K562 (cell line): Measurements from ENCODE around the gene RTL1. TPM values are rescaled to one million over a fixed set of nuclear protein-coding genes. Genes with fewer than 3 reads are reported as not detected.

Experiments
- BRD9 ChIP-seq: fragments of 450-650 bp; IDR thresholded peaks from 2 replicates; pipeline ENCODE4 v1.6.1; 2018; ENCODE audit warnings: low read depth; ENCODE audit not compliant: partially characterized antibody
- CC2D1A ChIP-seq: fragments of 450-650 bp; IDR thresholded peaks from 2 replicates; pipeline ENCODE4 v1.6.1; 2017; ENCODE audit warnings: mild to moderate bottlenecking
- E2F3 ChIP-seq: fragments of 250-450 bp; sonication (Bioruptor Pico); IDR thresholded peaks from 2 replicates; pipeline ENCODE4 v1.4.0; 2020; ENCODE audit warnings: mild to moderate bottlenecking
- JUN ChIP-seq, 2 experiments: sonication (generic) in 1 of 2; formaldehyde crosslinking in 1 of 2; IDR thresholded peaks; 2 replicates each; pipeline versions ENCODE4 v1.6.1 to v1.8.0; 2012 to 2022; ENCODE audit warnings: borderline replicate concordance in 2 of 2, mild to moderate bottlenecking in 2 of 2, improper control_type of control experiment in 1 of 2, low read depth in 1 of 2, low read length in 1 of 2, missing genetic modification reagents in 1 of 2
- MYNN ChIP-seq, 2 experiments: sonication (generic); formaldehyde crosslinking in 1 of 2; IDR thresholded peaks; 2 replicates each; pipeline versions ENCODE4 v1.5.0 to v1.6.1; 2016 to 2020; ENCODE audit warnings: antibody characterized with exemption in 1 of 2, missing genetic modification reagents in 1 of 2
- NFATC3 ChIP-seq: fragments of 450-650 bp; IDR thresholded peaks from 2 replicates; pipeline ENCODE4 v1.6.1; 2017; ENCODE audit warnings: mild to moderate bottlenecking
- SMC3 ChIP-seq: conservative IDR thresholded peaks from 2 replicates; pipeline ENCODE4 v1.6.1; 2011; ENCODE audit warnings: low read depth, low read length, improper control_type of control experiment; ENCODE audit not compliant: insufficient read depth
- SP1 ChIP-seq: sonication (generic); formaldehyde crosslinking; IDR thresholded peaks from 2 replicates; pipeline ENCODE4 v1.8.1; 2022; ENCODE audit warnings: mild to moderate bottlenecking, missing genetic modification reagents
- STAG1 ChIP-seq: sonication (generic); formaldehyde crosslinking; IDR thresholded peaks from 2 replicates; pipeline ENCODE4 v1.5.0; 2020; ENCODE audit warnings: missing genetic modification reagents, borderline replicate concordance
- TEAD4 ChIP-seq, 2 experiments: sonication (generic) in 1 of 2; formaldehyde crosslinking in 1 of 2; IDR thresholded peaks; 2 replicates each; pipeline versions ENCODE4 v1.6.1 to v1.8.0; 2012 to 2022; ENCODE audit warnings: borderline replicate concordance in 1 of 2, inconsistent platforms in 1 of 2, low read length in 1 of 2, mild to moderate bottlenecking in 1 of 2, missing genetic modification reagents in 1 of 2
- ZNF24 ChIP-seq: fragments of 450-650 bp; IDR thresholded peaks from 2 replicates; pipeline ENCODE4 v1.6.1; 2016
- ZNF436 ChIP-seq: fragments of 250-450, 450-650 bp; sonication (Bioruptor Pico); formaldehyde crosslinking; IDR thresholded peaks from 2 replicates; pipeline ENCODE4 v1.7.0; 2020; ENCODE audit warnings: mild to moderate bottlenecking
- polyA plus RNA-seq, 8 experiments: library from polyadenylated mRNA; depleted of rRNA in 4 of 8; stranded (reverse) in 5 of 8; unstranded in 3 of 8; fragments of >200 nt; fragmentation: Nextera tagmentation in 2 of 8; fragmentation: Illumina TruSeq in 1 of 8; extraction: Ambion mirVana in 2 of 8; extraction: Trizol in 1 of 8; gene quantifications; 2 replicates each; pipeline versions ENCODE4 v1.2.1 to v1.2.3, GENCODE V29; 2011 to 2014; ENCODE audit warnings: inconsistent platforms in 1 of 8, missing spikeins in 1 of 8
- total RNA-seq, 7 experiments: library from RNA; depleted of rRNA in 6 of 7; stranded (reverse); fragments of >200 nt in 6 of 7; fragmentation: Illumina TruSeq in 2 of 7; extraction: Trizol in 2 of 7; gene quantifications; 2 replicates each; pipeline versions ENCODE4 v1.2.1 to v1.2.3, GENCODE V29; 2011 to 2021; ENCODE audit warnings: low replicate concordance in 1 of 7
- TF ChIP-seq, protein P1 (sequence below), 3 experiments: fragments of 200-800 bp in 1 of 3; sonication (Bioruptor generic) in 1 of 3; sonication (generic) in 1 of 3; formaldehyde crosslinking in 1 of 3; IDR thresholded peaks; 2 replicates each; pipeline versions ENCODE4 v1.6.1 to v1.8.0; 2016 to 2022; ENCODE audit warnings: mild to moderate bottlenecking in 2 of 3, missing compliant biosample characterization in 2 of 3, missing genetic modification characterization in 2 of 3, missing genetic modification reagents in 1 of 3
- TF ChIP-seq, protein P2 (sequence below): sonication (generic); formaldehyde crosslinking; IDR thresholded peaks from 2 replicates; pipeline ENCODE4 v1.8.1; 2023; ENCODE audit warnings: mild to moderate bottlenecking, missing genetic modification reagents
- TF ChIP-seq, protein P3 (sequence below): sonication (generic); formaldehyde crosslinking; IDR thresholded peaks from 2 replicates; pipeline ENCODE4 v1.8.0; 2022; ENCODE audit warnings: missing genetic modification reagents, mild to moderate bottlenecking, moderate library complexity, borderline replicate concordance
- TF ChIP-seq, protein P4 (sequence below), 3 experiments: IDR thresholded peaks in 2 of 3; conservative IDR thresholded peaks in 1 of 3; 2 replicates each; pipeline ENCODE4 v1.5.1; 2011 to 2012; ENCODE audit warnings: low read length in 3 of 3, mild to moderate bottlenecking in 3 of 3, control low read depth in 2 of 3, improper control_type of control experiment in 1 of 3, inconsistent platforms in 1 of 3, low read depth in 1 of 3, mixed read lengths in 1 of 3, moderate library complexity in 1 of 3; ENCODE audit not compliant: insufficient read depth in 2 of 3
- TF ChIP-seq, protein P5 (sequence below): fragments of 450-650 bp; IDR thresholded peaks from 2 replicates; pipeline ENCODE4 v1.6.1; 2016

Gene RTL1
- total and polyA plus RNA-seq, 9 of the 15 experiments (the other 6 are each of a cell fraction or from before 2014, with no cell fraction given): not detected

DNA sequence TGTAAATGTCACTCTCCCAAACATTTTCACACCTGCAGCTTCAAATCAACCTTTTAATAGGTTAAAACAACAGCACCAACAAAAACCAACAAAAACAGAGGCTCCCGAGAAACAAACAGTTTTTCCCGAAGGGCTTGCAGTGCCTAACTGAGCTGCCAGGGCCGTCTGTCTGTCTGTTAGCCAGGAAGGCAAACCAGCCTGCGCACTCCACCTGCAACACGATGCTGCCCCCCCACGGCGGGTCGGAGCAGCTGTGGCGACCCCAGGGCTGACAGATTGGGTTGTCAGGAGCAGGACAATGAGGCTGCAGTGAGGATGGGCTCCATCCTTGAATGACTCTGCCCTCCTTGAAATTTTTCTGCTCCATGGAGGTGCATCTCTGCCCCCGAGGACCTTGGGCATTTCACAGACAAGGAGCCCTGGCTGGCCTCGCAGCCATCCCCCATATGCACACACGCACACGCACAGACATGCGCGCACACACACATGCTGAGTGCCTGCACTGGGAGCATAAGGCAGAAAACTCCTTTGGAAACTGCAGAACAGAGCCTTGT lies 2.6 kb downstream of the RTL1 start (continued):
- TF ChIP-seq BRD9: peak; percentile 47
- TF ChIP-seq, protein P1, sequence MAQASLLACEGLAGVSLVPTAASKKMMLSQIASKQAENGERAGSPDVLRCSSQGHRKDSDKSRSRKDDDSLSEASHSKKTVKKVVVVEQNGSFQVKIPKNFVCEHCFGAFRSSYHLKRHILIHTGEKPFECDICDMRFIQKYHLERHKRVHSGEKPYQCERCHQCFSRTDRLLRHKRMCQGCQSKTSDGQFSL (CRISPR knock-in tag; IDR thresholded peaks at IDR 0.05): peak; percentile 83
- TF ChIP-seq, protein P1 (tag; IDR thresholded peaks at IDR 0.05): no peak
- TF ChIP-seq TEAD4 (IDR thresholded peaks at IDR 0.05; ENCODE audit: low read length): no peak
- TF ChIP-seq TEAD4 (CRISPR knock-in tag; IDR thresholded peaks at IDR 0.05; ENCODE audit: borderline replicate concordance): 0 out of 2 replicates have a peak, but pooled peaks have one; percentile 32
- no peak for TF ChIP-seq MYNN (IDR thresholded peaks at IDR 0.05)
- TF ChIP-seq MYNN (CRISPR knock-in tag; IDR thresholded peaks at IDR 0.05): no peak
- TF ChIP-seq ZNF436 (CRISPR knock-in tag): no peak
- 0 out of 2 replicates have a peak, but pooled peaks have one; percentile 26 for TF ChIP-seq SP1 (CRISPR knock-in tag)
- TF ChIP-seq JUN (IDR thresholded peaks at IDR 0.05; ENCODE audit: borderline replicate concordance, low read depth, low read length): no peak
- 0 out of 2 replicates have a peak, but pooled peaks have one; percentile 39 for TF ChIP-seq JUN (CRISPR knock-in tag; IDR thresholded peaks at IDR 0.05; ENCODE audit: borderline replicate concordance)
- TF ChIP-seq, protein P2, sequence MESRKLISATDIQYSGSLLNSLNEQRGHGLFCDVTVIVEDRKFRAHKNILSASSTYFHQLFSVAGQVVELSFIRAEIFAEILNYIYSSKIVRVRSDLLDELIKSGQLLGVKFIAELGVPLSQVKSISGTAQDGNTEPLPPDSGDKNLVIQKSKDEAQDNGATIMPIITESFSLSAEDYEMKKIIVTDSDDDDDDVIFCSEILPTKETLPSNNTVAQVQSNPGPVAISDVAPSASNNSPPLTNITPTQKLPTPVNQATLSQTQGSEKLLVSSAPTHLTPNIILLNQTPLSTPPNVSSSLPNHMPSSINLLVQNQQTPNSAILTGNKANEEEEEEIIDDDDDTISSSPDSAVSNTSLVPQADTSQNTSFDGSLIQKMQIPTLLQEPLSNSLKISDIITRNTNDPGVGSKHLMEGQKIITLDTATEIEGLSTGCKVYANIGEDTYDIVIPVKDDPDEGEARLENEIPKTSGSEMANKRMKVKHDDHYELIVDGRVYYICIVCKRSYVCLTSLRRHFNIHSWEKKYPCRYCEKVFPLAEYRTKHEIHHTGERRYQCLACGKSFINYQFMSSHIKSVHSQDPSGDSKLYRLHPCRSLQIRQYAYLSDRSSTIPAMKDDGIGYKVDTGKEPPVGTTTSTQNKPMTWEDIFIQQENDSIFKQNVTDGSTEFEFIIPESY (CRISPR knock-in tag): peak; percentile 61; the same call in 1 of the 2 replicates
- TF ChIP-seq CC2D1A: 0 out of 2 replicates have a peak, but pooled peaks have one; percentile 42
- TF ChIP-seq, protein P3, sequence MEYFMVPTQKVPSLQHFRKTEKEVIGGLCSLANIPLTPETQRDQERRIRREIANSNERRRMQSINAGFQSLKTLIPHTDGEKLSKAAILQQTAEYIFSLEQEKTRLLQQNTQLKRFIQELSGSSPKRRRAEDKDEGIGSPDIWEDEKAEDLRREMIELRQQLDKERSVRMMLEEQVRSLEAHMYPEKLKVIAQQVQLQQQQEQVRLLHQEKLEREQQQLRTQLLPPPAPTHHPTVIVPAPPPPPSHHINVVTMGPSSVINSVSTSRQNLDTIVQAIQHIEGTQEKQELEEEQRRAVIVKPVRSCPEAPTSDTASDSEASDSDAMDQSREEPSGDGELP: peak; percentile 54; the same call in 1 of the 2 replicates
- TF ChIP-seq, protein P4, sequence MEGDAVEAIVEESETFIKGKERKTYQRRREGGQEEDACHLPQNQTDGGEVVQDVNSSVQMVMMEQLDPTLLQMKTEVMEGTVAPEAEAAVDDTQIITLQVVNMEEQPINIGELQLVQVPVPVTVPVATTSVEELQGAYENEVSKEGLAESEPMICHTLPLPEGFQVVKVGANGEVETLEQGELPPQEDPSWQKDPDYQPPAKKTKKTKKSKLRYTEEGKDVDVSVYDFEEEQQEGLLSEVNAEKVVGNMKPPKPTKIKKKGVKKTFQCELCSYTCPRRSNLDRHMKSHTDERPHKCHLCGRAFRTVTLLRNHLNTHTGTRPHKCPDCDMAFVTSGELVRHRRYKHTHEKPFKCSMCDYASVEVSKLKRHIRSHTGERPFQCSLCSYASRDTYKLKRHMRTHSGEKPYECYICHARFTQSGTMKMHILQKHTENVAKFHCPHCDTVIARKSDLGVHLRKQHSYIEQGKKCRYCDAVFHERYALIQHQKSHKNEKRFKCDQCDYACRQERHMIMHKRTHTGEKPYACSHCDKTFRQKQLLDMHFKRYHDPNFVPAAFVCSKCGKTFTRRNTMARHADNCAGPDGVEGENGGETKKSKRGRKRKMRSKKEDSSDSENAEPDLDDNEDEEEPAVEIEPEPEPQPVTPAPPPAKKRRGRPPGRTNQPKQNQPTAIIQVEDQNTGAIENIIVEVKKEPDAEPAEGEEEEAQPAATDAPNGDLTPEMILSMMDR (IDR thresholded peaks at IDR 0.05 in 2 of 3, conservative IDR thresholded peaks at IDR 0.05 in 1 of 3; ENCODE audit: insufficient read depth in 2 of 3, low read depth in 1 of 3, low read length in 3 of 3): peak; percentile 72 to 83 (median 77)
- 0 out of 2 replicates have a peak, but pooled peaks have one; percentile 18 for TF ChIP-seq ZNF24
- peak; percentile 80; the same call in 1 of the 2 replicates for TF ChIP-seq STAG1 (CRISPR knock-in tag)
- TF ChIP-seq, protein P5, sequence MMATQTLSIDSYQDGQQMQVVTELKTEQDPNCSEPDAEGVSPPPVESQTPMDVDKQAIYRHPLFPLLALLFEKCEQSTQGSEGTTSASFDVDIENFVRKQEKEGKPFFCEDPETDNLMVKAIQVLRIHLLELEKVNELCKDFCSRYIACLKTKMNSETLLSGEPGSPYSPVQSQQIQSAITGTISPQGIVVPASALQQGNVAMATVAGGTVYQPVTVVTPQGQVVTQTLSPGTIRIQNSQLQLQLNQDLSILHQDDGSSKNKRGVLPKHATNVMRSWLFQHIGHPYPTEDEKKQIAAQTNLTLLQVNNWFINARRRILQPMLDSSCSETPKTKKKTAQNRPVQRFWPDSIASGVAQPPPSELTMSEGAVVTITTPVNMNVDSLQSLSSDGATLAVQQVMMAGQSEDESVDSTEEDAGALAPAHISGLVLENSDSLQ: peak; percentile 42
- no peak for TF ChIP-seq E2F3 (CRISPR knock-in tag)
- TF ChIP-seq SMC3: peak; percentile 82
- no peak for TF ChIP-seq NFATC3
